ENCODE results near the gene ATP2B3.

ATP2B3 gene

DNA sequence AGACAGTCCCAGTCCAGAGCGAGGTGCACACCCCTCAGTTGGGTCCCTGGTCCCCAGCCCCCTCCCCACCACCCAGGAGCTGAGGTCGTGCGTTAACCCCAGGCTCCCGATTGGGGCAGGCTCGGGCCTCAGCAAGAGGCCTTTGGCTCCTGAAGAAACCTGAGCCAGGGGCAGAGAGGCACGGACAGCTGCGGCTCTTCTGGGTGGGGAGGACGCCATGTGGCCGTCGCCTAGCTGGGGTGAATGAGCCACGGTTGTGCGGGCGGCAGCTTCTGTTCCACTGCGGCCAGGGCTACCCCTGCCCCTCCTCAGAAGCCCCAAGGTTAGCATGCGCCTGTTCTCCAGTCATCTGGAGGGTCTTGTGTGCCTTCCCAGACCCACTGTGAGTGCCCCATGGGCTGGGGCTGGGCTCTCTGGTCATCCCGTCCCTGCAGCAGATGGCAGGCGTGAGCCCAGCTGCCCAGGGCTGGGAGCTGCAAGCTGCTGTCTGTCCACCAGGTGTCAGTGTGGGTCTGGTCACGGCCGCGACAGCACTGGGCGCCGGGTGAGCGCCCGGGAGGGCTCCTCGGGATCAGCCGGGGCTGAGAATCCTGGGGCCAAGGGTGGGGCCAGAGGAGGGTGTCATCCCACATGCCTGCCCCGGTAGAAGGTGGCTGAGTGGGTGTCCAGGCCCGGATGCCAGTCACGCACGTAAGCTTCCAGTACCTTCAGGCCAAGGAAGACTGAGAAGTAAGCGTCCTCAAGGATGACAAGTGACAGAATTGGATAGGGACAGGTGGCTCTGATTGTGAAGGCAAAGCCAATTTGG is 21.9 kb downstream of the ATP2B3 start:
- Histone ChIP-seq H3K36me3 (no peaks in the 10 kb centered on the region), H3K27me3 (peaks cover 0 to 11% of the 10 kb centered on the region in 2 donors), H3K9me3 (no peaks in the 10 kb centered on the region), H3K27ac (no peak overlapping the region), H3K4me1 (no peaks in the 10 kb centered on the region), H3K4me3 (no peak overlapping the region)
- TF ChIP-seq, protein P1, sequence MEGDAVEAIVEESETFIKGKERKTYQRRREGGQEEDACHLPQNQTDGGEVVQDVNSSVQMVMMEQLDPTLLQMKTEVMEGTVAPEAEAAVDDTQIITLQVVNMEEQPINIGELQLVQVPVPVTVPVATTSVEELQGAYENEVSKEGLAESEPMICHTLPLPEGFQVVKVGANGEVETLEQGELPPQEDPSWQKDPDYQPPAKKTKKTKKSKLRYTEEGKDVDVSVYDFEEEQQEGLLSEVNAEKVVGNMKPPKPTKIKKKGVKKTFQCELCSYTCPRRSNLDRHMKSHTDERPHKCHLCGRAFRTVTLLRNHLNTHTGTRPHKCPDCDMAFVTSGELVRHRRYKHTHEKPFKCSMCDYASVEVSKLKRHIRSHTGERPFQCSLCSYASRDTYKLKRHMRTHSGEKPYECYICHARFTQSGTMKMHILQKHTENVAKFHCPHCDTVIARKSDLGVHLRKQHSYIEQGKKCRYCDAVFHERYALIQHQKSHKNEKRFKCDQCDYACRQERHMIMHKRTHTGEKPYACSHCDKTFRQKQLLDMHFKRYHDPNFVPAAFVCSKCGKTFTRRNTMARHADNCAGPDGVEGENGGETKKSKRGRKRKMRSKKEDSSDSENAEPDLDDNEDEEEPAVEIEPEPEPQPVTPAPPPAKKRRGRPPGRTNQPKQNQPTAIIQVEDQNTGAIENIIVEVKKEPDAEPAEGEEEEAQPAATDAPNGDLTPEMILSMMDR (IDR thresholded peaks at IDR 0.05), result peak; percentile 67 to 70
- peak; percentile 32 to 70 for DNase-seq
- intact Hi-C loops (cut with DNase I; ENCODE audit: low total_unique reads), result loop anchor here (5.0 kb wide), 1 partner anchor 128 kb away; no protein-coding TSS in a partner anchor

DNA sequence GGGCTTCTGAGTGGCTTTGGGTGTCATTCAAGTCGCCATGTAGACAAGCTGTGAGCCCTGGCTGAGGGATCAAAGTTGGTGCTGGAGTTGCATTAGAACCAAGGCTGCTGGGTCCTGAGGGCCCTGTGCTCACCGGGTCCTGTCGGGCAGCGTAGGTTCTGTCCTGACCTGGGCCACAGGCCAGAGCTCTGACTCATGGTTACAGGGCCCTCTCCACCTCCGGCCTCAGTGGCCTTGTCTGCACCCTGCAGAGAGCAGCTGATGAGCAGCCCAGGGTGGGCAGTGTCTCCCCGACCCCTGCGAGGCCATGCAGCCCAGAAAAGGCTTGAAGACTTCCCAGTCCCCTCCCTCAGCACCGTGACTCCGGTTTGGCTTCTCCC is 22.5 kb downstream of the ATP2B3 start:
- Histone ChIP-seq H3K36me3 (no peaks in the 10 kb centered on the region), H3K4me1 (no peaks in the 10 kb centered on the region), H3K27me3 (peaks cover 0 to 11% of the 10 kb centered on the region in 2 donors), H3K9me3 (no peaks in the 10 kb centered on the region), H3K27ac (no peak overlapping the region), H3K4me3 (no peak overlapping the region)
- TF ChIP-seq, protein P1 (IDR thresholded peaks at IDR 0.05), result no peak
- DNase-seq, result no peak
- intact Hi-C loops (cut with DNase I; ENCODE audit: low total_unique reads), result loop anchor here (5.0 to 10.0 kb wide), 2 partner anchors 65 to 127 kb away; no protein-coding TSS in a partner anchor

DNA sequence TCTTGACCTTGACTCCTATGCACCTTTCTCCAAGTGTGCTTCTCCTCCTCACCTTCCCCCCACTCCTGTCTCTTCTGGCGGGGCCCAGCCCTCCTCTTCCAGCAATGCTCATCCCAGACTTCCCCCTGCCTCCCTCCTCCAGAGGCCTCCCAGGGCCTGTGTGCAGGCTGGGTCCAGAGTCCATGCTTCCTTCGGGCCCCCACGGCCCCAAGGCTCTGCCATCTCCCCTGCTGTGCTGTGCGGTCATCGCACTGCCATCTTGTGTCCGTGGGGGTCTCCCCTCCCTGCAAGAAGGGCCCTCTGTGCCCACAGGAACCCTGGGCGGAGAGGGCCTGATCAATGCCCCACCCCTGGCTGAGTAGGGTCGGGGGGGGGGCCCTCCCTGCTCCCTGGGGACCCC is 27.3 kb downstream of the ATP2B3 start:
- no peak overlapping the region for H3K27ac ChIP-seq
- TF ChIP-seq, protein P1 (IDR thresholded peaks at IDR 0.05), result no peak
- intact Hi-C loops (cut with DNase I; ENCODE audit: low total_unique reads), result loop anchor here (5.0 to 10.0 kb wide), 2 partner anchors 60 to 128 kb away; partner anchors contain the start of gene PNCK
- no peaks in the 10 kb centered on the region for H3K9me3 ChIP-seq
- H3K27me3 ChIP-seq, result no peaks in the 10 kb centered on the region
- H3K36me3 ChIP-seq, result no peaks in the 10 kb centered on the region
- no peak for DNase-seq
- H3K4me3 ChIP-seq, result no peak overlapping the region
- H3K4me1 ChIP-seq, result no peaks in the 10 kb centered on the region

DNA sequence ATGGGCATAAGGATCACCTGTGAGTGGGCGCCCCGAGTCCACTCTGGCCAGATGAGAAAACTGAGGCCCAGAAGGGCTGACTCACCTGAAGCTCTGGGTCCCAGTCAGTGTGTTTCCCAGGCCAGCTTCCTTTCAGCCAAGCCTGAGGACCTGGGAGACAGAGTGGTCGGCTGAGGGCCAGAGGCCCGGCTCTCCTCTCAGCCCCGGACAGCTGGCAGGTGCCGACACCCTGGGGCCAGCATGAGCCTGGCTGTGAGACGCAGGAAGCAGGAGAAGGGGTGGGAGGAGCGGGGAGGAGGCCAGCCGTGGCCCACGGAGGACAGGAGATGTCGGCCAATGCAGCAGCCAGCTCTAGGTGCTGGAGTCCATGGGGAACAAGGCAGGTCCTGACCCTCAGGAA is 28.9 kb downstream of the ATP2B3 start:
- Histone ChIP-seq H3K4me3 (no peak overlapping the region), H3K27me3 (no peaks in the 10 kb centered on the region), H3K36me3 (no peaks in the 10 kb centered on the region), H3K9me3 (no peaks in the 10 kb centered on the region), H3K4me1 (no peaks in the 10 kb centered on the region), H3K27ac (no peak overlapping the region)
- TF ChIP-seq, protein P1 (IDR thresholded peaks at IDR 0.05), result no peak
- intact Hi-C loops (cut with DNase I; ENCODE audit: low total_unique reads), result loop anchor here (5.0 to 10.0 kb wide), 2 partner anchors 58 to 126 kb away; partner anchors contain the start of gene PNCK
- DNase-seq, result no peak

DNA sequence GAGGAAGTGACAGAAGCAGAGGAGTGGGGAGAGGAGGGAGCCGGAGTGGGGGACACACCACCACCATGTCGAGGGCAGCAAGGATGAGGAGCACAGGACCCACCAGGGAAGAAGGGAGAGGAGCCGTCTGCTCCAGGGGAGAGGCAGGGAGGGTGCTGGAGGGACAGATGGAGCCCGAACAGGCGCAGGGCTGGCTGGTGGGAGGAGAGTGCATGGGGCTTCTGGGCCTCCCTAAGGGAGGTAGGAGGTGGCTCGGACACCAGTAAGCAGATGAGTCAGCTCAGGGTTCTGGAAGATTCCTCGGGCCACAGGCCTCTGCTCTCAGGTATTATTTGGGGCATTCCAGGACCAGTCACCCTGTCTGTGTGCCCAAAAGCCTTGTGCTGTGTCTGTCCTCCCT is 29.8 kb downstream of the ATP2B3 start:
- no peak overlapping the region for H3K27ac ChIP-seq
- TF ChIP-seq, protein P1 (IDR thresholded peaks at IDR 0.05), result no peak
- H3K4me1 ChIP-seq, result no peaks in the 10 kb centered on the region
- H3K36me3 ChIP-seq, result no peaks in the 10 kb centered on the region
- H3K27me3 ChIP-seq, result no peaks in the 10 kb centered on the region
- H3K4me3 ChIP-seq, result no peak overlapping the region
- intact Hi-C loops (cut with DNase I; ENCODE audit: low total_unique reads), result loop anchor here (5.0 to 10.0 kb wide), 2 partner anchors 58 to 125 kb away; partner anchors contain the start of gene PNCK
- no peak for DNase-seq
- no peaks in the 10 kb centered on the region for H3K9me3 ChIP-seq

Measured in tibial artery (tissue), 4 donors.